Measurements from ENCODE around the gene NCKAP5.

- TF ChIP-seq ZBTB43 (CRISPR knock-in tag; IDR thresholded peaks at IDR 0.05) (no peak), RFX5 (IDR thresholded peaks at IDR 0.05; ENCODE audit: low read depth, low read length) (no peak)
Observed at GRCh38 chr2:133431289-133431688, 137.0 kb downstream of the NCKAP5 start.

Measured in K562 (cell line).